ENCODE results near the gene HIVEP3.

DNA sequence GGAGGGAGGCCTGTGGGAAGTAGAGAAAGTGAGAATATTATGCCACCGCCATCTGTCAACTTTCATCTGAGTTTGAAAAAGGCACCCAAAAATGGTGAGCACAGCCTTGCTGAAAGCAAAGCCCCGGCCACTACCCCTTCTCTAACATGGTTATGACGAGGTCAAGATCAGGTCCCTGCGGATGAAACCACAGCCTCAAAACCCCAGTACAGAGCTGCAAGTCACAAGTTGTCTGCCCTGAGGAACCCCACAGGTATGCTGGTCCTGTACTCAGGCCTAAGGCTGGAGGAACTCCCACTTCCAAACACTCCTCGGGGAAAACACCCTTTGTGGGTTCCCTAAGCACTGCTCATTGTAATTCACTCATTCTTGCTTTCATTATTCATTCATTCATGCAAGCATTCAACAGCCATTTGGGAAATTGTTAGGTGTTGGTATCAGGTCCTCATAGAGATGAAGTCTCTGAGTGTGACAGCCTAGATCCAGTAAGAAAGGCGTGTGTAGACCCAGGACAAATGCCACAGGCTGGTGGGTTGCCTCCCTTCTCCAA is 217.7 kb downstream of the HIVEP3 start:
- TF ChIP-seq, protein P1, sequence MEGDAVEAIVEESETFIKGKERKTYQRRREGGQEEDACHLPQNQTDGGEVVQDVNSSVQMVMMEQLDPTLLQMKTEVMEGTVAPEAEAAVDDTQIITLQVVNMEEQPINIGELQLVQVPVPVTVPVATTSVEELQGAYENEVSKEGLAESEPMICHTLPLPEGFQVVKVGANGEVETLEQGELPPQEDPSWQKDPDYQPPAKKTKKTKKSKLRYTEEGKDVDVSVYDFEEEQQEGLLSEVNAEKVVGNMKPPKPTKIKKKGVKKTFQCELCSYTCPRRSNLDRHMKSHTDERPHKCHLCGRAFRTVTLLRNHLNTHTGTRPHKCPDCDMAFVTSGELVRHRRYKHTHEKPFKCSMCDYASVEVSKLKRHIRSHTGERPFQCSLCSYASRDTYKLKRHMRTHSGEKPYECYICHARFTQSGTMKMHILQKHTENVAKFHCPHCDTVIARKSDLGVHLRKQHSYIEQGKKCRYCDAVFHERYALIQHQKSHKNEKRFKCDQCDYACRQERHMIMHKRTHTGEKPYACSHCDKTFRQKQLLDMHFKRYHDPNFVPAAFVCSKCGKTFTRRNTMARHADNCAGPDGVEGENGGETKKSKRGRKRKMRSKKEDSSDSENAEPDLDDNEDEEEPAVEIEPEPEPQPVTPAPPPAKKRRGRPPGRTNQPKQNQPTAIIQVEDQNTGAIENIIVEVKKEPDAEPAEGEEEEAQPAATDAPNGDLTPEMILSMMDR (CRISPR knock-in tag; IDR thresholded peaks at IDR 0.05), result no peak
- TF ChIP-seq, protein P2, sequence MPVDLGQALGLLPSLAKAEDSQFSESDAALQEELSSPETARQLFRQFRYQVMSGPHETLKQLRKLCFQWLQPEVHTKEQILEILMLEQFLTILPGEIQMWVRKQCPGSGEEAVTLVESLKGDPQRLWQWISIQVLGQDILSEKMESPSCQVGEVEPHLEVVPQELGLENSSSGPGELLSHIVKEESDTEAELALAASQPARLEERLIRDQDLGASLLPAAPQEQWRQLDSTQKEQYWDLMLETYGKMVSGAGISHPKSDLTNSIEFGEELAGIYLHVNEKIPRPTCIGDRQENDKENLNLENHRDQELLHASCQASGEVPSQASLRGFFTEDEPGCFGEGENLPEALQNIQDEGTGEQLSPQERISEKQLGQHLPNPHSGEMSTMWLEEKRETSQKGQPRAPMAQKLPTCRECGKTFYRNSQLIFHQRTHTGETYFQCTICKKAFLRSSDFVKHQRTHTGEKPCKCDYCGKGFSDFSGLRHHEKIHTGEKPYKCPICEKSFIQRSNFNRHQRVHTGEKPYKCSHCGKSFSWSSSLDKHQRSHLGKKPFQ (CRISPR knock-in tag; IDR thresholded peaks at IDR 0.05; ENCODE audit: insufficient replicate concordance), result no peak
- no peak for TF ChIP-seq KDM3A (CRISPR knock-in tag; IDR thresholded peaks at IDR 0.05; ENCODE audit: low read depth)
- TF ChIP-seq, protein P3, sequence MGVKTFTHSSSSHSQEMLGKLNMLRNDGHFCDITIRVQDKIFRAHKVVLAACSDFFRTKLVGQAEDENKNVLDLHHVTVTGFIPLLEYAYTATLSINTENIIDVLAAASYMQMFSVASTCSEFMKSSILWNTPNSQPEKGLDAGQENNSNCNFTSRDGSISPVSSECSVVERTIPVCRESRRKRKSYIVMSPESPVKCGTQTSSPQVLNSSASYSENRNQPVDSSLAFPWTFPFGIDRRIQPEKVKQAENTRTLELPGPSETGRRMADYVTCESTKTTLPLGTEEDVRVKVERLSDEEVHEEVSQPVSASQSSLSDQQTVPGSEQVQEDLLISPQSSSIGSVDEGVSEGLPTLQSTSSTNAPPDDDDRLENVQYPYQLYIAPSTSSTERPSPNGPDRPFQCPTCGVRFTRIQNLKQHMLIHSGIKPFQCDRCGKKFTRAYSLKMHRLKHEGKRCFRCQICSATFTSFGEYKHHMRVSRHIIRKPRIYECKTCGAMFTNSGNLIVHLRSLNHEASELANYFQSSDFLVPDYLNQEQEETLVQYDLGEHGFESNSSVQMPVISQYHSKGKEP (CRISPR knock-in tag; IDR thresholded peaks at IDR 0.05), result no peak

Data from HepG2 (cell line).